ENCODE results near the gene LHFPL2. TPM values are rescaled to one million over a fixed set of nuclear protein-coding genes. Genes with fewer than 3 reads are reported as not detected.

The LHFPL2 gene
- polyA plus RNA-seq, 1 of the 3 experiments (the other 2 are of a cell fraction): 10.4 TPM

DNA sequence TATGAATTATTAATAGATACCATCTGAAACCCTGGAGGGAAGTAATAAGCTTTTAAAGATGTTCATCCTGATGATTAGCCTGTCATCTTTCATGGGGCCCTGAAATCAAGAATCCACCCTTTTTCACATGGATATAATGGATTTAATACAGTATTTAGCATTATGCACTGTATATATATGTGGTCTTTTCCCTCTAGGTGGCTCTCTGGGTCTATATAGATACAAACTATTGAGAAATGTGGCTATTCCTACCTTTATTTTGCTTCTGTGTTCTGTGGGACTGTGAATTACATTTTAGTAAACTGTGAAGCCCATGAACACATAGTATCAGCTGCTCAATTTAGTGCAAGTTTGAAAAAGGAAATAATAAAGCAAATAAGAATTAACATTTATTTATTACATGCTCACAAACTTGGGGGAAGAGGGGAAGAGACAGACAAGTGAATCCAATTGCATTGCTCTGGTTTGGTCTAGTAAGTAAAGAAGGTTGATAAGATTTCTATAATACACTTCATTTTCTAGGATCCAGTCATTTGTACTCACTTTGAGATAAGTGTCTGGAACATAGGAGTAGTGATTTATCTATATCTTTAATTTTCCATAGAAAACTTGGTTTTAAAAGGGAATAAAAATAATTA lies 176.0 kb downstream of the LHFPL2 start:
- H3K9ac ChIP-seq: no peak overlapping the region
- ChIA-PET POLR2A (no interaction called here), CTCF (interaction anchor here (0.6 to 4.5 kb wide), 18 partner anchors 8 to 547 kb away, joined by 3 to 35 read pairs (median 4); partner anchors contain the start of genes AP3B1 and LHFPL2)
- no peak overlapping the region for H2AFZ ChIP-seq (ENCODE audit: low read depth)
- H4K20me1 ChIP-seq (ENCODE audit: insufficient read depth): no peaks in the 10 kb centered on the region
- no peak overlapping the region for H3K4me2 ChIP-seq
- no peaks in the 10 kb centered on the region for H3K9me3 ChIP-seq
- peaks cover 0 to 6% of the 10 kb centered on the region in 2 experiments; a peak in 3 of 4 replicates for H3K4me1 ChIP-seq (ENCODE audit: control insufficient read depth in 1 of 2, insufficient read depth in 2 of 2, low read depth in 1 of 2, low read length in 1 of 2)
- peaks cover 16% of the 10 kb centered on the region for H3F3A ChIP-seq (replicated peaks; ENCODE audit: insufficient read depth)
- no peaks in the 10 kb centered on the region for H3K9me2 ChIP-seq
- peaks cover 15% of the 10 kb centered on the region for H3K79me2 ChIP-seq (ENCODE audit: insufficient read depth)
- no peaks in the 10 kb centered on the region for H3K27me3 ChIP-seq (ENCODE audit: insufficient read depth)
- TF ChIP-seq RAD21 (IDR thresholded peaks at IDR 0.05; ENCODE audit: low read length) (peak; percentile 77), SMC3 (IDR thresholded peaks at IDR 0.05; ENCODE audit: low read depth, low read length) (peak; percentile 49), NRF1 (IDR thresholded peaks at IDR 0.05; ENCODE audit: low read depth, low read length) (no peak), SIN3A (IDR thresholded peaks at IDR 0.05; ENCODE audit: borderline replicate concordance, low read depth, low read length) (no peak)
- TF ChIP-seq, protein P1, sequence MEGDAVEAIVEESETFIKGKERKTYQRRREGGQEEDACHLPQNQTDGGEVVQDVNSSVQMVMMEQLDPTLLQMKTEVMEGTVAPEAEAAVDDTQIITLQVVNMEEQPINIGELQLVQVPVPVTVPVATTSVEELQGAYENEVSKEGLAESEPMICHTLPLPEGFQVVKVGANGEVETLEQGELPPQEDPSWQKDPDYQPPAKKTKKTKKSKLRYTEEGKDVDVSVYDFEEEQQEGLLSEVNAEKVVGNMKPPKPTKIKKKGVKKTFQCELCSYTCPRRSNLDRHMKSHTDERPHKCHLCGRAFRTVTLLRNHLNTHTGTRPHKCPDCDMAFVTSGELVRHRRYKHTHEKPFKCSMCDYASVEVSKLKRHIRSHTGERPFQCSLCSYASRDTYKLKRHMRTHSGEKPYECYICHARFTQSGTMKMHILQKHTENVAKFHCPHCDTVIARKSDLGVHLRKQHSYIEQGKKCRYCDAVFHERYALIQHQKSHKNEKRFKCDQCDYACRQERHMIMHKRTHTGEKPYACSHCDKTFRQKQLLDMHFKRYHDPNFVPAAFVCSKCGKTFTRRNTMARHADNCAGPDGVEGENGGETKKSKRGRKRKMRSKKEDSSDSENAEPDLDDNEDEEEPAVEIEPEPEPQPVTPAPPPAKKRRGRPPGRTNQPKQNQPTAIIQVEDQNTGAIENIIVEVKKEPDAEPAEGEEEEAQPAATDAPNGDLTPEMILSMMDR (IDR thresholded peaks at IDR 0.05): peak; percentile 69
- peak overlapping the region in 1 of 2 experiments; percentile 31; a peak in 1 of 4 replicates for H3K27ac ChIP-seq (ENCODE audit: low read depth in 2 of 2, low read length in 1 of 2)
- peaks cover 12 to 32% of the 10 kb centered on the region in 2 experiments for H3K36me3 ChIP-seq (replicated peaks in 1 of 2; ENCODE audit: control insufficient read depth in 1 of 2, insufficient read depth in 2 of 2, low read length in 1 of 2)
- DNase-seq: no peak
- H3K4me3 ChIP-seq (ENCODE audit: low read depth in 2 of 2, low read length in 1 of 2): no peak overlapping the region

DNA sequence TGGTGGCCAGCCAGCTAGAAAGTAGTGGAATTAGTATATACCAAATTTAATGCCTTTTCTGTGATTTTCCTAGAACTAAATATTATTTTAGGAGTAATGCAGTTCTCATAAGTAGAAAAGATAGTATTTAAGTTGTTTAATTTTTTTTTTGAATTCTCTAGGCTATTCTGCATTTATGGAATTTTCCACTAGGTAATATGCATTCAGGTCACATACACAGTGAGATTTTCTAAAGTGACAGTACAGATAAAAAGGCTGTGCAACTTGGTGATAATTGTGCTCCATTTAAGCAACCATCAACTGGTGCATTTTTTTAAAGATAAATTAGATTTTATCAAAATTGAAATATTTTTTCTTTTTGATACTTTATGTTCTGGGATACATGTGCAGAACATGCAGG lies 176.7 kb downstream of the LHFPL2 start:
- Histone ChIP-seq H3K27me3 (ENCODE audit: insufficient read depth) (no peaks in the 10 kb centered on the region), H3K4me3 (ENCODE audit: low read depth in 2 of 2, low read length in 1 of 2) (no peak overlapping the region), H3K4me1 (ENCODE audit: control insufficient read depth in 1 of 2, insufficient read depth in 2 of 2, low read depth in 1 of 2, low read length in 1 of 2) (peaks cover 0 to 6% of the 10 kb centered on the region in 2 experiments; a peak in 3 of 4 replicates), H3K36me3 (replicated peaks in 1 of 2; ENCODE audit: control insufficient read depth in 1 of 2, insufficient read depth in 2 of 2, low read length in 1 of 2) (peaks cover 13 to 25% of the 10 kb centered on the region in 2 experiments), H4K20me1 (ENCODE audit: insufficient read depth) (no peaks in the 10 kb centered on the region), H3K4me2 (no peak overlapping the region), H3F3A (replicated peaks; ENCODE audit: insufficient read depth) (peaks cover 10% of the 10 kb centered on the region), H3K9me2 (no peaks in the 10 kb centered on the region), H3K79me2 (ENCODE audit: insufficient read depth) (peaks cover 15% of the 10 kb centered on the region), H3K9ac (no peak overlapping the region), H2AFZ (ENCODE audit: low read depth) (no peak overlapping the region), H3K27ac (ENCODE audit: low read depth in 2 of 2, low read length in 1 of 2) (peak overlapping the region in 1 of 2 experiments; percentile 31; a peak in 1 of 4 replicates), H3K9me3 (no peaks in the 10 kb centered on the region)
- no peak for TF ChIP-seq REST (IDR thresholded peaks at IDR 0.05; ENCODE audit: low read depth, low read length)
- CTCF ChIA-PET: interaction anchor here (0.6 to 4.5 kb wide), 16 partner anchors 8 to 554 kb away, joined by 3 to 35 read pairs (median 4); partner anchors contain the start of gene AP3B1
- POLR2A ChIA-PET: no interaction called here
- DNase-seq: no peak
